HG03097 (cell line): ENCODE data around the gene NACAD.

ENCODE experiments used
- ATAC-seq: cut with Tn5 transposase; IDR thresholded peaks from one replicate; pipeline ENCODE4 v1.9.1; 2021; ENCODE audit not compliant: unreplicated experiment, low FRiP score

Gene NACAD

GRCh38 chr7:45032421-45032820 lies 56.3 kb downstream of the NACAD start:
- no peak for ATAC-seq

DNA sequence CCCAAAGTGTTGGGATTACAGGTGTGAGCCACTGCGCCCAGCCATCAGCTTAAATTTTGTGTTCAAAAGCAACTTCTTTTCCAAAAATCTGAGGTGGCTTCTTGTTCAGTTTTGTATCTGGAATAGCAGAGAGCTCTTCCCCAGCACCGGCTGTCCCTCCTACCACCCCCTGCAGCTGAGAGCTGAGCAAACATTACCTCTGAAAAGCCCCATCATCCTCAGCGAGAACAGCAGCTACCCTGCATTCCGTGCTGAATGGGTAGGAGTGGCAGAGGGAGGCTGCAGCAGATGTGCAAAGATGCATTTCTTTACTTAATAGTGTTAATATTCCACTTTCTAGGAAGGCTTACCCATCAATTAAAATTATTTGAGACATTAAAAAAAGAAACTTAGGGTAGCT lies 56.9 kb downstream of the NACAD start:
- ATAC-seq: no peak
